GM18909 (cell line): ENCODE results near the gene MLN.

Experiments used
- ATAC-seq: cut with Tn5 transposase; IDR thresholded peaks from one replicate; pipeline ENCODE4 v1.9.1; 2021; ENCODE audit warnings: mild to moderate bottlenecking; ENCODE audit not compliant: unreplicated experiment, poor library complexity

MLN gene

GRCh38 chr6:33776186-33776585 is 27.6 kb downstream of the MLN start:
- ATAC-seq, result no peak

- no peak for ATAC-seq
These were observed 29.0 kb downstream of the MLN start for GRCh38 chr6:33774774-33775173.

GRCh38 chr6:33772902-33773472 is 30.8 kb downstream of the MLN start:
- no peak for ATAC-seq

- ATAC-seq, result no peak
These were observed 31.5 kb downstream of the MLN start for GRCh38 chr6:33772082-33772830.

- no peak for ATAC-seq
These were observed 32.4 kb downstream of the MLN start for GRCh38 chr6:33771146-33772081.

- no peak for ATAC-seq
These were observed 33.0 kb downstream of the MLN start for GRCh38 chr6:33770833-33771145.

GRCh38 chr6:33770124-33770832 is 33.5 kb downstream of the MLN start:
- ATAC-seq, result no peak

- no peak for ATAC-seq
These were observed 34.5 kb downstream of the MLN start for GRCh38 chr6:33769248-33769821.

- no peak for ATAC-seq
These were observed 35.1 kb downstream of the MLN start for GRCh38 chr6:33768644-33769120.

GRCh38 chr6:33766921-33767907 is 36.6 kb downstream of the MLN start:
- ATAC-seq, result no peak

- no peak for ATAC-seq
These were observed 38.4 kb downstream of the MLN start for GRCh38 chr6:33765368-33765767.

- ATAC-seq, result no peak
These were observed 39.8 kb downstream of the MLN start for GRCh38 chr6:33764036-33764435.

- no peak for ATAC-seq
These were observed 40.3 kb downstream of the MLN start for GRCh38 chr6:33763483-33763882.

GRCh38 chr6:33762713-33763112 is 41.1 kb downstream of the MLN start:
- no peak for ATAC-seq

- no peak for ATAC-seq
These were observed 41.7 kb downstream of the MLN start for GRCh38 chr6:33761922-33762629.

- no peak for ATAC-seq
These were observed 42.3 kb downstream of the MLN start for GRCh38 chr6:33761581-33761921.

- no peak for ATAC-seq
These were observed 43.7 kb downstream of the MLN start for GRCh38 chr6:33759887-33760629.

- ATAC-seq, result no peak
These were observed 45.0 kb downstream of the MLN start for GRCh38 chr6:33758815-33759216.
